SKM-1 treated with dmso at 0.1 percent for 144 hours (cell line): ENCODE data around the gene FAM200C.

Source experiments
- DNase-seq: peaks from one replicate; lab custom pipeline; 2025; ENCODE audit not compliant: unreplicated experiment; lab: John Stamatoyannopoulos, UW

The FAM200C gene

GRCh38 chr5:160367885-160368284, 32.0 kb downstream of the FAM200C start:
- no peak for DNase-seq

GRCh38 chr5:160367261-160367660, 32.6 kb downstream of the FAM200C start:
- no peak for DNase-seq

GRCh38 chr5:160366230-160366629, 33.6 kb downstream of the FAM200C start:
- DNase-seq = no peak

GRCh38 chr5:160363660-160364395, 36.0 kb downstream of the FAM200C start:
- DNase-seq = no peak

GRCh38 chr5:160363211-160363610, 36.6 kb downstream of the FAM200C start:
- DNase-seq = no peak

- no peak for DNase-seq
These were observed 38.1 kb downstream of the FAM200C start for GRCh38 chr5:160361624-160362228.

GRCh38 chr5:160360310-160360709, 39.5 kb downstream of the FAM200C start:
- no peak for DNase-seq

GRCh38 chr5:160359816-160360215, 40.0 kb downstream of the FAM200C start:
- DNase-seq = no peak

- DNase-seq = no peak
These were observed 40.6 kb downstream of the FAM200C start for GRCh38 chr5:160359242-160359641.

- DNase-seq = no peak
These were observed 41.9 kb downstream of the FAM200C start for GRCh38 chr5:160357861-160358411.

GRCh38 chr5:160357394-160357793, 42.5 kb downstream of the FAM200C start:
- DNase-seq = no peak

- no peak for DNase-seq
These were observed 43.1 kb downstream of the FAM200C start for GRCh38 chr5:160356550-160357347.

GRCh38 chr5:160354666-160355065, 45.2 kb downstream of the FAM200C start:
- DNase-seq = no peak

- DNase-seq = no peak
These were observed 46.5 kb downstream of the FAM200C start for GRCh38 chr5:160353379-160353778.

- DNase-seq = no peak
These were observed 47.5 kb downstream of the FAM200C start for GRCh38 chr5:160352308-160352707.

GRCh38 chr5:160349935-160350303, 49.9 kb downstream of the FAM200C start:
- no peak for DNase-seq

GRCh38 chr5:160349249-160349934, 50.5 kb downstream of the FAM200C start:
- DNase-seq = no peak

GRCh38 chr5:160348080-160348479, 51.8 kb downstream of the FAM200C start:
- DNase-seq = no peak

GRCh38 chr5:160347448-160347847, 52.4 kb downstream of the FAM200C start:
- no peak for DNase-seq
